Stimulated activated CD8-positive, alpha-beta memory T cell treated with anti-CD3 and anti-CD28 coated beads, Interleukin-4, amount 100 ng/mL, for 24 hours (primary cell): ENCODE results near the gene ULBP2.
"Not testable (repeated sequence)": the region's sequence is repeated elsewhere in the genome, so short reads cannot be mapped to it uniquely, and the experiment has no call there.

Experiments
- DNase-seq: peaks from one replicate; pipeline ENCODE4 v3.0.0-alpha.2; 2020; ENCODE audit warnings: low read depth

Gene ULBP2

GRCh38 chr6:149951626-149952025, 9.8 kb downstream of the ULBP2 start:
- no peak for DNase-seq

GRCh38 chr6:149953390-149953789, 11.6 kb downstream of the ULBP2 start:
- DNase-seq: not testable (repeated sequence)

- DNase-seq: not testable (repeated sequence)
Measured at GRCh38 chr6:149953934-149954327, 12.1 kb downstream of the ULBP2 start.

GRCh38 chr6:149954328-149954983, 12.6 kb downstream of the ULBP2 start:
- not testable (repeated sequence) for DNase-seq

GRCh38 chr6:149954984-149955653, 13.3 kb downstream of the ULBP2 start:
- DNase-seq: not testable (repeated sequence)

- not testable (repeated sequence) for DNase-seq
Measured at GRCh38 chr6:149955654-149956317, 14.0 kb downstream of the ULBP2 start.

- DNase-seq: not testable (repeated sequence)
Measured at GRCh38 chr6:149958124-149958523, 16.3 kb downstream of the ULBP2 start.

GRCh38 chr6:149959806-149960205, 18.0 kb downstream of the ULBP2 start:
- DNase-seq: not testable (repeated sequence)

- DNase-seq: no peak
Measured at GRCh38 chr6:149960488-149960887, 18.7 kb downstream of the ULBP2 start.

- no peak for DNase-seq
Measured at GRCh38 chr6:149961728-149962425, 20.1 kb downstream of the ULBP2 start.

GRCh38 chr6:149962461-149963211, 20.8 kb downstream of the ULBP2 start:
- no peak for DNase-seq

- DNase-seq: no peak
Measured at GRCh38 chr6:149963212-149963461, 21.3 kb downstream of the ULBP2 start.

- DNase-seq: peak; percentile 72
Measured at GRCh38 chr6:149963462-149964307, 21.9 kb downstream of the ULBP2 start, which contains the start of gene ULBP1. TSS of gene ULBP1 (plus strand) at chr6:149963943. CDS start at chr6:149964050, 107 bp downstream.

- no peak for DNase-seq
Measured at GRCh38 chr6:149964308-149965193, 22.7 kb downstream of the ULBP2 start.

GRCh38 chr6:149965194-149966020, 23.6 kb downstream of the ULBP2 start:
- DNase-seq: no peak

GRCh38 chr6:149966319-149966718, 24.5 kb downstream of the ULBP2 start:
- DNase-seq: not testable (repeated sequence)

GRCh38 chr6:149967591-149967990, 25.8 kb downstream of the ULBP2 start:
- no peak for DNase-seq

- not testable (repeated sequence) for DNase-seq
Measured at GRCh38 chr6:149967999-149968398, 26.2 kb downstream of the ULBP2 start.

- DNase-seq: not testable (repeated sequence)
Measured at GRCh38 chr6:149968909-149969308, 27.1 kb downstream of the ULBP2 start.
